Endothelial cell of umbilical vein (primary cell): ENCODE measurements around the gene RAD52. TPM values are rescaled to one million over a fixed set of nuclear protein-coding genes. Genes with fewer than 3 reads are reported as not detected.

Source experiments
- BruUV-seq: library from RNA; stranded (reverse); fragments of 400-500 nt; replicated peaks from 2 replicates; lab custom pipeline; 2021; lab: Mats Ljungman, UMichigan
- CTCF ChIA-PET: fragments of 300-600, 350-600 bp; sonication (Branson Sonifier 250); formaldehyde crosslinking; loops from one replicate; lab custom pipeline; 2021; ENCODE audit warnings: antibody characterized with exemption, inconsistent platforms; lab: Charles Lee
- POLR2A ChIA-PET: fragments of 300-600, 350-600 bp; sonication (Branson Sonifier 250); formaldehyde crosslinking; loops from one replicate; lab custom pipeline; 2021; ENCODE audit warnings: antibody characterized with exemption, inconsistent platforms; lab: Charles Lee
- DNase-seq: peaks from one replicate; pipeline ENCODE4 v3.0.0-alpha.2; 2011; ENCODE audit warnings: low read depth, low spot score
- FAIRE-seq: peaks from 2 replicates; lab custom pipeline; 2011; peaks lifted over from hg19 to GRCh38; lab: Jason Lieb, UNC
- H2AFZ ChIP-seq: 2 replicates; pipeline ENCODE4 v1.6.0; 2012; ENCODE audit warnings: low read depth, low read length, control low read depth, inconsistent platforms
- H3K27ac ChIP-seq: 2 replicates; pipeline ENCODE4 v1.5.1; 2011; ENCODE audit warnings: low read depth, mild to moderate bottlenecking, control low read depth, low read length, moderate library complexity; ENCODE audit not compliant: insufficient read depth
- H3K27me3 ChIP-seq, 2 experiments: 2 replicates each; pipeline versions ENCODE4 v1.6.0 to v1.6.1; 2011; ENCODE audit warnings: low read length in 2 of 2, mixed read lengths in 1 of 2; ENCODE audit not compliant: control insufficient read depth in 2 of 2, insufficient read depth in 2 of 2
- H3K36me3 ChIP-seq, 2 experiments: 2 replicates in 1 of 2; 3 replicates in 1 of 2; pipeline ENCODE4 v1.5.1; 2011; ENCODE audit warnings: low read length in 2 of 2, mild to moderate bottlenecking in 1 of 2, moderate library complexity in 1 of 2; ENCODE audit not compliant: control insufficient read depth in 2 of 2, insufficient read depth in 2 of 2; ENCODE audit errors: extremely low read depth in 1 of 2
- H3K4me1 ChIP-seq: 3 replicates; pipeline ENCODE4 v1.5.1; 2011; ENCODE audit warnings: mild to moderate bottlenecking, low read length; ENCODE audit not compliant: control insufficient read depth, insufficient read depth; ENCODE audit errors: extremely low read depth
- H3K4me2 ChIP-seq: 2 replicates; pipeline ENCODE4 v1.6.1; 2011; ENCODE audit warnings: low read length, control low read depth, mixed read lengths; ENCODE audit not compliant: insufficient read depth
- H3K4me3 ChIP-seq, 3 experiments: fragments of 200-600 bp in 1 of 3; sonication (generic), shearing (Covaris generic) in 1 of 3; replicated peaks in 1 of 3; 2 replicates each; pipeline ENCODE4 v1.5.1; 2011 to 2016; ENCODE audit warnings: control low read depth in 3 of 3, low read length in 3 of 3, mild to moderate bottlenecking in 2 of 3, inconsistent platforms in 1 of 3, low read depth in 1 of 3, moderate library complexity in 1 of 3; ENCODE audit not compliant: insufficient read depth in 1 of 3
- H3K79me2 ChIP-seq: 2 replicates; pipeline ENCODE4 v1.6.0; 2012; ENCODE audit warnings: low read length, inconsistent platforms; ENCODE audit not compliant: control insufficient read depth, insufficient read depth
- H3K9ac ChIP-seq: replicated peaks from 2 replicates; pipeline ENCODE3; 2011; ENCODE audit warnings: low read length, control low read depth; ENCODE audit not compliant: insufficient read depth; ENCODE audit errors: extremely low read depth
- H3K9me1 ChIP-seq: replicated peaks from 3 replicates; pipeline ENCODE4 v1.6.0; 2011; ENCODE audit warnings: mild to moderate bottlenecking, low read length; ENCODE audit not compliant: control insufficient read depth, insufficient read depth; ENCODE audit errors: extremely low read depth
- H3K9me3 ChIP-seq: replicated peaks from 2 replicates; pipeline ENCODE4 v1.5.1; 2012; ENCODE audit warnings: low read length, inconsistent platforms; ENCODE audit not compliant: control insufficient read depth, insufficient read depth
- H4K20me1 ChIP-seq: replicated peaks from 2 replicates; pipeline ENCODE3; 2011; ENCODE audit warnings: mild to moderate bottlenecking, low read length; ENCODE audit not compliant: control insufficient read depth, insufficient read depth; ENCODE audit errors: extremely low read depth
- FOS ChIP-seq: IDR thresholded peaks from 2 replicates; pipeline ENCODE4 v1.6.1; 2011; ENCODE audit warnings: mild to moderate bottlenecking, low read length, moderate library complexity, borderline replicate concordance; ENCODE audit not compliant: insufficient read depth
- JUN ChIP-seq: IDR thresholded peaks from 2 replicates; pipeline ENCODE4 v1.6.1; 2011; ENCODE audit warnings: borderline replicate concordance, low read depth; ENCODE audit not compliant: insufficient read length, insufficient read depth
- MYC ChIP-seq: IDR thresholded peaks from one replicate; pipeline ENCODE4 v1.6.1; 2011; ENCODE audit warnings: mild to moderate bottlenecking, low read depth, low read length
- POLR2A ChIP-seq: IDR thresholded peaks from 2 replicates; pipeline ENCODE4 v1.6.1; 2012; ENCODE audit warnings: low read depth, mild to moderate bottlenecking, control low read depth, low read length
- POLR2AphosphoS5 ChIP-seq: IDR thresholded peaks from 2 replicates; pipeline ENCODE4 v1.6.1; 2012; ENCODE audit warnings: low read depth, mild to moderate bottlenecking, control low read depth, low read length, moderate library complexity; ENCODE audit not compliant: insufficient read depth
- dilution Hi-C: fragments of 300-500 bp; cut with MboI; formaldehyde crosslinking; loops from one replicate; pipeline ENCODE4 v1.15.0; 2019; ENCODE audit warnings: low sequenced_read_pairs; ENCODE audit not compliant: extremely low pct_ligation_motif_present
- intact Hi-C: fragments of 100-400 bp; cut with micrococcal nuclease; formaldehyde crosslinking; loops from one replicate; pipeline ENCODE4 v1.10.0; 2022
- polyA plus RNA-seq, 4 experiments: library from polyadenylated mRNA; depleted of rRNA in 3 of 4; stranded (reverse) in 3 of 4; unstranded in 1 of 4; fragments of >200 nt; gene quantifications; 2 replicates each; pipeline versions ENCODE4 v1.2.1 to v1.2.3, GENCODE V29; 2011 to 2012; ENCODE audit warnings: missing spikeins in 1 of 4
- total RNA-seq: library from RNA; stranded (reverse); gene quantifications from 2 replicates; pipeline ENCODE4 v1.2.3, GENCODE V29; 2021
- TF ChIP-seq, protein P1 (sequence below): IDR thresholded peaks from 2 replicates; pipeline ENCODE4 v1.6.1; 2011; ENCODE audit not compliant: insufficient read depth, insufficient read length

The RAD52 gene
- total and polyA plus RNA-seq, 2 donors (not counting 3 experiments of a cell fraction or from before 2014, with no cell fraction given): 9.4 to 16.1 TPM

DNA sequence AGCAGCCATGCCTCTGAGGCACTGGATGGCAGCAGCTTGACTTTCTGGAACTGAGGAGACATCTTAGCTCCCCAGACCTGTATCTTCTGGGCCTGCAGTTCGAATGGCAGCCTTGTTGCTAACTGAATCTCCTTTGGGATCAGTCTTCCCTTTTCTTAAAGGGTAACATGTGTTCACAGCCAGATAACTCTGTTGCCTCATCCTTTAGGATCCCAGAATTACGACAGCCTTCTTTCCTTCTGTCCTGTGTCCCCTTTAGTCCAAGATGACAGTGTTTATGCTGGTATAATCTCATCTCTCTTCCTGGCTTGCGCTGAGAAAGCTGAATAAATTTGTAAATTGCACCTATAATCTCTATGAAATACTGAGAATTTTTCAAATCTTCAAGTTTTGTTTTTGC lies 32.5 kb upstream of the RAD52 start:
- no peak overlapping the region for H3K4me3 ChIP-seq
- no peaks in the 10 kb centered on the region for H4K20me1 ChIP-seq
- ChIA-PET CTCF (interaction anchor here (0.9 to 1.9 kb wide), 6 partner anchors 9 to 111 kb away, joined by 3 to 10 read pairs (median 4); partner anchors contain the start of genes ERC1 and RAD52), POLR2A (interaction anchor here (0.6 to 1.0 kb wide), 2 partner anchors 8 kb away, joined by 3 read pairs; no protein-coding TSS in a partner anchor)
- DNase-seq (no peak), FAIRE-seq (no peak)
- intact Hi-C loops: no loop called here
- H3K9me1 ChIP-seq: no peaks in the 10 kb centered on the region
- no peaks in the 10 kb centered on the region for H3K36me3 ChIP-seq
- H3K27ac ChIP-seq: no peak overlapping the region
- H3K4me2 ChIP-seq: no peak overlapping the region
- no peaks in the 10 kb centered on the region for H3K9me3 ChIP-seq
- no peaks in the 10 kb centered on the region for H3K27me3 ChIP-seq
- dilution Hi-C loops: no loop called here
- no peak overlapping the region for H2AFZ ChIP-seq
- no peaks in the 10 kb centered on the region for H3K79me2 ChIP-seq
- no peak for TF ChIP-seq FOS
- TF ChIP-seq, protein P1, sequence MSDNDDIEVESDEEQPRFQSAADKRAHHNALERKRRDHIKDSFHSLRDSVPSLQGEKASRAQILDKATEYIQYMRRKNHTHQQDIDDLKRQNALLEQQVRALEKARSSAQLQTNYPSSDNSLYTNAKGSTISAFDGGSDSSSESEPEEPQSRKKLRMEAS: no peak
- TF ChIP-seq MYC: no peak
- no peak for TF ChIP-seq POLR2AphosphoS5
- TF ChIP-seq POLR2A: no peak
- H3K9ac ChIP-seq: no peak overlapping the region
- peaks cover 7% of the 10 kb centered on the region for H3K4me1 ChIP-seq
- no TSS peak for BruUV-seq

DNA sequence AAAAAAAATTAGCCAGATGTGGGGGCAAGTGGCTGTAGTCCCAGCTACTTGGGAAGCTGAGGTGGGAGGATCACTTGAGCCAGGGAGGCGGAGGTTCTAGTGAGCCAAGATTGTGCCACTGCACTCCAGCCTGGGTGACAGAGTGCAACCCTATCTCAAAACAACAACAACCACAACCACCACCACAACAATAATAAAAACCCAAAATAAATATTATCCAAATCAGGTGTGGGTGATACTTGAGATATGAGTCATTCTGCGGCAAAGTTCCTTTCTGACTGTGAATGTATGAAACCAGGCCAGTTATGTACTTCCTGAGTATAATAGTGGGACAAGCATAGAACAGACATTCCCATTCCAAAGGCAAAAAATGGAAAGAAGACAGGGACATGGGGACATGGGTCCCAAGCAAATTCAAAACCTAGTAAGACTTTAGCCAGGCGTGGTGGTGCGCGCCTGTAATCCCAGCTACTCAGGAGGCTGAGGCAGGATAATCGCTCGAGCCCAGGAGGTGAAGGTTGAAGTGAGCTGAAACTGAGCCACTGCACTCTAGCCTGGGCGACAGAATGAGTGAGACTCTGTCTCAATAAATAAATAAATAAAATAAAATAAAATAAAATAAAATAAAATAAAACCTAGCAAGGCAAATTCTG lies 31.8 kb upstream of the RAD52 start:
- TF ChIP-seq JUN: peak; percentile 40
- no peak for TF ChIP-seq POLR2AphosphoS5
- peak; percentile 80 for TF ChIP-seq FOS
- H2AFZ ChIP-seq: no peak overlapping the region
- dilution Hi-C loops: no loop called here
- no peak overlapping the region for H3K9ac ChIP-seq
- H3K27me3 ChIP-seq: no peaks in the 10 kb centered on the region
- H3K9me1 ChIP-seq: no peaks in the 10 kb centered on the region
- FAIRE-seq: peak; percentile 78
- peak; percentile 42 for DNase-seq
- no peaks in the 10 kb centered on the region for H3K79me2 ChIP-seq
- ChIA-PET POLR2A (interaction anchor here (1.0 kb wide), 1 partner anchor 9 kb away, joined by 3 read pairs; no protein-coding TSS in a partner anchor), CTCF (interaction anchor here (0.9 to 1.9 kb wide), 6 partner anchors 8 to 112 kb away, joined by 3 to 10 read pairs (median 4); partner anchors contain the start of genes ERC1 and RAD52)
- no peak overlapping the region for H3K27ac ChIP-seq
- H3K4me3 ChIP-seq: no peak overlapping the region
- no peaks in the 10 kb centered on the region for H3K36me3 ChIP-seq
- H3K9me3 ChIP-seq: no peaks in the 10 kb centered on the region
- H3K4me1 ChIP-seq: peaks cover 7% of the 10 kb centered on the region
- no TSS peak for BruUV-seq
- no peaks in the 10 kb centered on the region for H4K20me1 ChIP-seq
- peak overlapping the region; percentile 44 for H3K4me2 ChIP-seq
- intact Hi-C loops: no loop called here
